SK-MEL-5 (cell line): ENCODE measurements around the gene PCDHGA6. TPM values are rescaled to one million over a fixed set of nuclear protein-coding genes. Genes with fewer than 3 reads are reported as not detected.

Experiments
- total RNA-seq: library from RNA; depleted of rRNA; stranded (reverse); fragments of >200 nt; shearing (Covaris generic); gene quantifications from 2 replicates; pipeline ENCODE4 v1.2.3, GENCODE V29; 2014; rRNA removed

PCDHGA6 gene
- total RNA-seq, 1 experiment from 2014 or later: 1.8 TPM

Other genes starting within 250 kb of the PCDHGA6 start
- gene PCDHB5, start 238.7 kb upstream of the PCDHGA6 start, total RNA-seq: 2.0 and 3.1 TPM in 2 replicates
- 0.21 and 0.43 TPM in 2 replicates for gene PCDHB6, start 223.8 kb upstream of the PCDHGA6 start, total RNA-seq
- 0.24 and 0.29 TPM in 2 replicates for gene PCDHB7, start 201.2 kb upstream of the PCDHGA6 start, total RNA-seq
- 0.43 and 0.74 TPM in 2 replicates for gene PCDHB8, start 196.1 kb upstream of the PCDHGA6 start, total RNA-seq
- 0.55 and 0.75 TPM in 2 replicates for gene PCDHB16, start 191.5 kb upstream of the PCDHGA6 start, total RNA-seq
- gene PCDHB9, start 186.7 kb upstream of the PCDHGA6 start, total RNA-seq: 0.05 and 0.90 TPM in 2 replicates
- gene PCDHB10, start 181.5 kb upstream of the PCDHGA6 start, total RNA-seq: 0.37 and 0.40 TPM in 2 replicates
- 0.55 and 0.75 TPM in 2 replicates for gene PCDHB11, start 174.3 kb upstream of the PCDHGA6 start, total RNA-seq
- 0.24 and 0.42 TPM in 2 replicates for gene PCDHB12, start 165.2 kb upstream of the PCDHGA6 start, total RNA-seq
- gene PCDHB13, start 160.0 kb upstream of the PCDHGA6 start, total RNA-seq: 0.66 and 0.77 TPM in 2 replicates
- gene PCDHB14, start 150.5 kb upstream of the PCDHGA6 start, total RNA-seq: 0.24 and 0.40 TPM in 2 replicates
- 1.1 and 1.6 TPM in 2 replicates for gene PCDHB15, start 128.5 kb upstream of the PCDHGA6 start, total RNA-seq
- 0.11 TPM in 1 of 2 replicates, not detected in the other for gene SLC25A2, start 69.8 kb upstream of the PCDHGA6 start, total RNA-seq
- 60.5 and 60.9 TPM in 2 replicates for gene TAF7, start 53.1 kb upstream of the PCDHGA6 start, total RNA-seq
- 0.63 and 0.67 TPM in 2 replicates for gene PCDHGA1, start 43.4 kb upstream of the PCDHGA6 start, total RNA-seq
- 1.7 and 2.0 TPM in 2 replicates for gene PCDHGA2, start 35.1 kb upstream of the PCDHGA6 start, total RNA-seq
- gene PCDHGA3, start 30.1 kb upstream of the PCDHGA6 start, total RNA-seq: 0.32 TPM in 1 of 2 replicates, not detected in the other
- gene PCDHGB1, start 23.8 kb upstream of the PCDHGA6 start, total RNA-seq: 1.2 and 1.6 TPM in 2 replicates
- gene PCDHGA4, start 18.9 kb upstream of the PCDHGA6 start, total RNA-seq: 1.4 and 1.6 TPM in 2 replicates
- 1.5 and 1.7 TPM in 2 replicates for gene PCDHGB2, start 13.9 kb upstream of the PCDHGA6 start, total RNA-seq
- gene PCDHGA5, start 9.7 kb upstream of the PCDHGA6 start, total RNA-seq: 0.56 and 0.66 TPM in 2 replicates
- 0.21 and 0.53 TPM in 2 replicates for gene PCDHGB3, start 3.6 kb upstream of the PCDHGA6 start, total RNA-seq
- gene PCDHGA7, start 8.9 kb downstream of the PCDHGA6 start, total RNA-seq: 0.71 and 1.6 TPM in 2 replicates
- 0.08 and 0.26 TPM in 2 replicates for gene PCDHGB4, start 13.8 kb downstream of the PCDHGA6 start, total RNA-seq
- gene PCDHGA8, start 18.7 kb downstream of the PCDHGA6 start, total RNA-seq: 0.05 and 0.13 TPM in 2 replicates
- gene PCDHGB5, start 24.1 kb downstream of the PCDHGA6 start, total RNA-seq: 0.29 and 0.50 TPM in 2 replicates
- gene PCDHGA9, start 28.9 kb downstream of the PCDHGA6 start, total RNA-seq: 0.03 and 0.45 TPM in 2 replicates
- gene PCDHGB6, start 34.1 kb downstream of the PCDHGA6 start, total RNA-seq: 0.21 and 0.40 TPM in 2 replicates
- 0.18 and 0.21 TPM in 2 replicates for gene PCDHGA10, start 39.1 kb downstream of the PCDHGA6 start, total RNA-seq
- gene PCDHGB7, start 43.8 kb downstream of the PCDHGA6 start, total RNA-seq: 7.4 and 8.6 TPM in 2 replicates
- gene PCDHGA11, start 47.2 kb downstream of the PCDHGA6 start, total RNA-seq: 0.21 and 0.58 TPM in 2 replicates
- 10.0 and 13.8 TPM in 2 replicates for gene PCDHGA12, start 56.6 kb downstream of the PCDHGA6 start, total RNA-seq
- gene PCDHGC3, start 102.1 kb downstream of the PCDHGA6 start, total RNA-seq: 9.8 and 12.5 TPM in 2 replicates
- gene PCDHGC4, start 111.1 kb downstream of the PCDHGA6 start, total RNA-seq: 0.11 TPM in 1 of 2 replicates, not detected in the other
- 0.05 and 0.19 TPM in 2 replicates for gene PCDHGC5, start 115.2 kb downstream of the PCDHGA6 start, total RNA-seq
- 32.8 TPM in 2 replicates for gene DIAPH1, start 245.1 kb downstream of the PCDHGA6 start, total RNA-seq